ENCODE measurements around the gene COL10A1. TPM values are rescaled to one million over a fixed set of nuclear protein-coding genes. Genes with fewer than 3 reads are reported as not detected.

COL10A1 gene
- total RNA-seq, 1 donor from 2014 or later: not detected

DNA sequence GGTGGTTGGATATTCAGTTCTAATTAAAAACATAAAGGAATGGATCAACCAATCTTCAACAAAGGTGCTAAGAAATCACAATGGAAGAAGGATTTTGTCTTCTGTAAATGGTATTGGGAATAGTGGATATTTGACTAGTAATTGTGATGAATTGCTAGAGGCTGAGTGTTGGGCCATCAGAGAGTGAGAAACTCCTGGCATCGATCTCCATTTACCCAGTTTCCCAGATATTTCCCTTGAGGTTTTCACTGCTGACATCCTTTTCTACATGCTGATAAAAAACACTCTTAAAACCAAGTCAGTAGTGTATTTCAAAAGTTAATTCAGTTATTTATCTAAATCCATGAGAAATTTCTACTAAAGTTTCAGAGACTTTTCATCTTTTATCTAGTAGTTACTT is 40.4 kb upstream of the COL10A1 start:
- Mint-ChIP-seq H3K4me1 (ENCODE audit: low read depth, unreplicated experiment) (no peaks in the 10 kb centered on the region), H3K36me3 (ENCODE audit: low read depth, unreplicated experiment) (no peaks in the 10 kb centered on the region), H3K9me3 (ENCODE audit: unreplicated experiment) (no peaks in the 10 kb centered on the region), H3K27ac (ENCODE audit: unreplicated experiment) (no peak overlapping the region), H3K4me3 (ENCODE audit: unreplicated experiment) (no peak overlapping the region), H3K27me3 (ENCODE audit: low read depth, unreplicated experiment) (no peaks in the 10 kb centered on the region)
- FAIRE-seq: no peak
- Histone ChIP-seq H3K27me3 (ENCODE audit: insufficient read depth, low read length) (no peaks in the 10 kb centered on the region), H3K4me1 (ENCODE audit: insufficient read depth, low read length) (no peaks in the 10 kb centered on the region), H3K9me3 (ENCODE audit: insufficient read depth, low read depth, low read length) (no peaks in the 10 kb centered on the region), H3K4me2 (ENCODE audit: low read length) (no peak overlapping the region), H4K20me1 (ENCODE audit: insufficient read depth, low read length) (no peaks in the 10 kb centered on the region), H2AFZ (ENCODE audit: low read depth, low read length) (no peak overlapping the region), H3K27ac (ENCODE audit: low read depth, low read length) (no peak overlapping the region), H3K4me3 (ENCODE audit: insufficient read depth, low read depth, low read length) (no peak overlapping the region), H3K36me3 (ENCODE audit: insufficient read depth, low read length) (no peaks in the 10 kb centered on the region), H3K9ac (ENCODE audit: low read length) (no peak overlapping the region), H3K79me2 (ENCODE audit: insufficient read depth, low read length) (no peaks in the 10 kb centered on the region)
- DNase-seq (ENCODE audit: low read depth): peak; percentile 31
- TF ChIP-seq EZH2 (IDR thresholded peaks at IDR 0.05; ENCODE audit: insufficient read depth, low read length): no peak
- TF ChIP-seq, protein P1, sequence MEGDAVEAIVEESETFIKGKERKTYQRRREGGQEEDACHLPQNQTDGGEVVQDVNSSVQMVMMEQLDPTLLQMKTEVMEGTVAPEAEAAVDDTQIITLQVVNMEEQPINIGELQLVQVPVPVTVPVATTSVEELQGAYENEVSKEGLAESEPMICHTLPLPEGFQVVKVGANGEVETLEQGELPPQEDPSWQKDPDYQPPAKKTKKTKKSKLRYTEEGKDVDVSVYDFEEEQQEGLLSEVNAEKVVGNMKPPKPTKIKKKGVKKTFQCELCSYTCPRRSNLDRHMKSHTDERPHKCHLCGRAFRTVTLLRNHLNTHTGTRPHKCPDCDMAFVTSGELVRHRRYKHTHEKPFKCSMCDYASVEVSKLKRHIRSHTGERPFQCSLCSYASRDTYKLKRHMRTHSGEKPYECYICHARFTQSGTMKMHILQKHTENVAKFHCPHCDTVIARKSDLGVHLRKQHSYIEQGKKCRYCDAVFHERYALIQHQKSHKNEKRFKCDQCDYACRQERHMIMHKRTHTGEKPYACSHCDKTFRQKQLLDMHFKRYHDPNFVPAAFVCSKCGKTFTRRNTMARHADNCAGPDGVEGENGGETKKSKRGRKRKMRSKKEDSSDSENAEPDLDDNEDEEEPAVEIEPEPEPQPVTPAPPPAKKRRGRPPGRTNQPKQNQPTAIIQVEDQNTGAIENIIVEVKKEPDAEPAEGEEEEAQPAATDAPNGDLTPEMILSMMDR (IDR thresholded peaks at IDR 0.05; ENCODE audit: insufficient read depth, low read depth, low read length): no peak

GRCh38 chr6:116165596-116165995 is 39.7 kb upstream of the COL10A1 start:
- Histone ChIP-seq H3K27me3 (ENCODE audit: insufficient read depth, low read length) (no peaks in the 10 kb centered on the region), H3K4me3 (ENCODE audit: insufficient read depth, low read depth, low read length) (no peak overlapping the region), H3K36me3 (ENCODE audit: insufficient read depth, low read length) (no peaks in the 10 kb centered on the region), H2AFZ (ENCODE audit: low read depth, low read length) (no peak overlapping the region), H4K20me1 (ENCODE audit: insufficient read depth, low read length) (no peaks in the 10 kb centered on the region), H3K9ac (ENCODE audit: low read length) (no peak overlapping the region), H3K4me2 (ENCODE audit: low read length) (no peak overlapping the region), H3K4me1 (ENCODE audit: insufficient read depth, low read length) (no peaks in the 10 kb centered on the region), H3K9me3 (ENCODE audit: insufficient read depth, low read depth, low read length) (no peaks in the 10 kb centered on the region), H3K79me2 (ENCODE audit: insufficient read depth, low read length) (no peaks in the 10 kb centered on the region), H3K27ac (ENCODE audit: low read depth, low read length) (no peak overlapping the region)
- Mint-ChIP-seq H3K27ac (ENCODE audit: unreplicated experiment) (no peak overlapping the region), H3K4me1 (ENCODE audit: low read depth, unreplicated experiment) (no peaks in the 10 kb centered on the region), H3K27me3 (ENCODE audit: low read depth, unreplicated experiment) (no peaks in the 10 kb centered on the region), H3K4me3 (ENCODE audit: unreplicated experiment) (no peak overlapping the region), H3K36me3 (ENCODE audit: low read depth, unreplicated experiment) (no peaks in the 10 kb centered on the region), H3K9me3 (ENCODE audit: unreplicated experiment) (no peaks in the 10 kb centered on the region)
- TF ChIP-seq, protein P1 (IDR thresholded peaks at IDR 0.05; ENCODE audit: insufficient read depth, low read depth, low read length): no peak
- no peak for TF ChIP-seq EZH2 (IDR thresholded peaks at IDR 0.05; ENCODE audit: insufficient read depth, low read length)
- FAIRE-seq: no peak
- DNase-seq (ENCODE audit: low read depth): no peak

GRCh38 chr6:116159782-116160524 is 34.0 kb upstream of the COL10A1 start:
- Histone ChIP-seq H3K27ac (ENCODE audit: low read depth, low read length) (no peak overlapping the region), H3K36me3 (ENCODE audit: insufficient read depth, low read length) (no peaks in the 10 kb centered on the region), H3K9me3 (ENCODE audit: insufficient read depth, low read depth, low read length) (no peaks in the 10 kb centered on the region), H3K79me2 (ENCODE audit: insufficient read depth, low read length) (no peaks in the 10 kb centered on the region), H2AFZ (ENCODE audit: low read depth, low read length) (no peak overlapping the region), H3K4me2 (ENCODE audit: low read length) (no peak overlapping the region), H3K4me1 (ENCODE audit: insufficient read depth, low read length) (no peaks in the 10 kb centered on the region), H4K20me1 (ENCODE audit: insufficient read depth, low read length) (no peaks in the 10 kb centered on the region), H3K4me3 (ENCODE audit: insufficient read depth, low read depth, low read length) (no peak overlapping the region), H3K9ac (ENCODE audit: low read length) (no peak overlapping the region), H3K27me3 (ENCODE audit: insufficient read depth, low read length) (no peaks in the 10 kb centered on the region)
- peak; percentile 66 for FAIRE-seq
- peaks cover 4% of the 10 kb centered on the region for H3K4me1 Mint-ChIP-seq (ENCODE audit: low read depth, unreplicated experiment)
- peaks cover 4% of the 10 kb centered on the region for H3K36me3 Mint-ChIP-seq (ENCODE audit: low read depth, unreplicated experiment)
- no peaks in the 10 kb centered on the region for H3K9me3 Mint-ChIP-seq (ENCODE audit: unreplicated experiment)
- H3K27ac Mint-ChIP-seq (ENCODE audit: unreplicated experiment): no peak overlapping the region
- DNase-seq (ENCODE audit: low read depth): peak; percentile 63
- TF ChIP-seq, protein P1 (IDR thresholded peaks at IDR 0.05; ENCODE audit: insufficient read depth, low read depth, low read length): no peak
- TF ChIP-seq EZH2 (IDR thresholded peaks at IDR 0.05; ENCODE audit: insufficient read depth, low read length): no peak
- H3K4me3 Mint-ChIP-seq (ENCODE audit: unreplicated experiment): no peak overlapping the region
- H3K27me3 Mint-ChIP-seq (ENCODE audit: low read depth, unreplicated experiment): no peaks in the 10 kb centered on the region

Measured in astrocyte (in vitro differentiated cells and primary cell).